Measurements from ENCODE around the gene ATP2B1. TPM values are rescaled to one million over a fixed set of nuclear protein-coding genes. Genes with fewer than 3 reads are reported as not detected.

ATP2B1 gene
- total and polyA plus RNA-seq, 2 of the 13 experiments (the other 11 are each of a cell fraction or from before 2014, with no cell fraction given) = 12.1 to 60.2 TPM

DNA sequence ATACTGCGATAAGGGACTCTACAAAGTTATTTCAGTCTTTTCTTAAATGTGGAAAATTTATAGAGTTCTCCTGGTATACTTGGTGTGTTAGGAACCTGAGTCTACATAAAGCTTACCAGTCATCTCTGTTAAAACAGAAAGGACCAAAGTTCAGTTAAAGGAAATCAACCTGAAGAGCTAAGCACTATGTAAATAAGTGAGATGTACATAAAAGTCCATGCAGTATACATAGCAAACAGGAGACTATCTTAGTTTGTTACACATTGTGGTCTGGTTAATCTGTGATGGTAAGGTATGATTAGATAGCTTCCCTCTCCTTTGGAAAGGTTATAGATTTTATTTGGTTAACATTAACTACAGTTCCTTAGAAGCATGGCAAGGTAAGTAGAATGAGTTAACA is 75.9 kb downstream of the ATP2B1 start (continued):
- TF ChIP-seq, protein P1, sequence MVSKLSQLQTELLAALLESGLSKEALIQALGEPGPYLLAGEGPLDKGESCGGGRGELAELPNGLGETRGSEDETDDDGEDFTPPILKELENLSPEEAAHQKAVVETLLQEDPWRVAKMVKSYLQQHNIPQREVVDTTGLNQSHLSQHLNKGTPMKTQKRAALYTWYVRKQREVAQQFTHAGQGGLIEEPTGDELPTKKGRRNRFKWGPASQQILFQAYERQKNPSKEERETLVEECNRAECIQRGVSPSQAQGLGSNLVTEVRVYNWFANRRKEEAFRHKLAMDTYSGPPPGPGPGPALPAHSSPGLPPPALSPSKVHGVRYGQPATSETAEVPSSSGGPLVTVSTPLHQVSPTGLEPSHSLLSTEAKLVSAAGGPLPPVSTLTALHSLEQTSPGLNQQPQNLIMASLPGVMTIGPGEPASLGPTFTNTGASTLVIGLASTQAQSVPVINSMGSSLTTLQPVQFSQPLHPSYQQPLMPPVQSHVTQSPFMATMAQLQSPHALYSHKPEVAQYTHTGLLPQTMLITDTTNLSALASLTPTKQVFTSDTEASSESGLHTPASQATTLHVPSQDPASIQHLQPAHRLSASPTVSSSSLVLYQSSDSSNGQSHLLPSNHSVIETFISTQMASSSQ (IDR thresholded peaks at IDR 0.05; ENCODE audit: low read depth) = peak; percentile 91
- TF ChIP-seq, protein P1 (CRISPR knock-in tag; IDR thresholded peaks at IDR 0.05; ENCODE audit: borderline replicate concordance) = peak; percentile 95
- no peak for TF ChIP-seq GTF2F1 (IDR thresholded peaks at IDR 0.05; ENCODE audit: low read length)
- no peak for TF ChIP-seq ZNF446 (CRISPR knock-in tag; IDR thresholded peaks at IDR 0.05)
- TF ChIP-seq ZNF598 (CRISPR knock-in tag; IDR thresholded peaks at IDR 0.05; ENCODE audit: borderline replicate concordance) = no peak
- TF ChIP-seq MEIS2 (CRISPR knock-in tag; IDR thresholded peaks at IDR 0.05) = no peak
- 0 out of 2 replicates have a peak, but pooled peaks have one; percentile 44 for TF ChIP-seq KDM3A (CRISPR knock-in tag; IDR thresholded peaks at IDR 0.05; ENCODE audit: low read depth)
- TF ChIP-seq EP300 (IDR thresholded peaks at IDR 0.05; ENCODE audit: low read depth in 2 of 2, low read length in 2 of 2) = peak in 1 of 2 experiments; percentile 99; a peak in 3 of 4 replicates
- peak; percentile 93 for TF ChIP-seq EP300 (CRISPR knock-in tag; IDR thresholded peaks at IDR 0.05; ENCODE audit: borderline replicate concordance)
- no peak for TF ChIP-seq KMT2B (CRISPR knock-in tag; IDR thresholded peaks at IDR 0.05)
- TF ChIP-seq, protein P2, sequence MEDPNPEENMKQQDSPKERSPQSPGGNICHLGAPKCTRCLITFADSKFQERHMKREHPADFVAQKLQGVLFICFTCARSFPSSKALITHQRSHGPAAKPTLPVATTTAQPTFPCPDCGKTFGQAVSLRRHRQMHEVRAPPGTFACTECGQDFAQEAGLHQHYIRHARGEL (CRISPR knock-in tag; IDR thresholded peaks at IDR 0.05) = no peak
- peak; percentile 87 for TF ChIP-seq ONECUT2 (CRISPR knock-in tag; IDR thresholded peaks at IDR 0.05)
- TF ChIP-seq CHD4 (IDR thresholded peaks at IDR 0.05; ENCODE audit: borderline replicate concordance, low read length) = no peak; the same call in 1 of the 2 replicates
- TF ChIP-seq ZNF263 (CRISPR knock-in tag; IDR thresholded peaks at IDR 0.05) = no peak
- TF ChIP-seq FOXP1 (IDR thresholded peaks at IDR 0.05) = peak; percentile 56; the same call in 1 of the 2 replicates
- TF ChIP-seq FOXP1 (CRISPR knock-in tag; IDR thresholded peaks at IDR 0.05) = peak; percentile 94
- TF ChIP-seq PRPF4 (IDR thresholded peaks at IDR 0.05; ENCODE audit: low read depth, low read length, poor library complexity, severe bottlenecking) = no peak
- no peak for TF ChIP-seq ARNT2 (CRISPR knock-in tag; IDR thresholded peaks at IDR 0.05; ENCODE audit: low read depth)
- TF ChIP-seq CREB1 (IDR thresholded peaks at IDR 0.05) = no peak
- TF ChIP-seq CREB1 (CRISPR knock-in tag; IDR thresholded peaks at IDR 0.05) = peak; percentile 82
- TF ChIP-seq, protein P3, sequence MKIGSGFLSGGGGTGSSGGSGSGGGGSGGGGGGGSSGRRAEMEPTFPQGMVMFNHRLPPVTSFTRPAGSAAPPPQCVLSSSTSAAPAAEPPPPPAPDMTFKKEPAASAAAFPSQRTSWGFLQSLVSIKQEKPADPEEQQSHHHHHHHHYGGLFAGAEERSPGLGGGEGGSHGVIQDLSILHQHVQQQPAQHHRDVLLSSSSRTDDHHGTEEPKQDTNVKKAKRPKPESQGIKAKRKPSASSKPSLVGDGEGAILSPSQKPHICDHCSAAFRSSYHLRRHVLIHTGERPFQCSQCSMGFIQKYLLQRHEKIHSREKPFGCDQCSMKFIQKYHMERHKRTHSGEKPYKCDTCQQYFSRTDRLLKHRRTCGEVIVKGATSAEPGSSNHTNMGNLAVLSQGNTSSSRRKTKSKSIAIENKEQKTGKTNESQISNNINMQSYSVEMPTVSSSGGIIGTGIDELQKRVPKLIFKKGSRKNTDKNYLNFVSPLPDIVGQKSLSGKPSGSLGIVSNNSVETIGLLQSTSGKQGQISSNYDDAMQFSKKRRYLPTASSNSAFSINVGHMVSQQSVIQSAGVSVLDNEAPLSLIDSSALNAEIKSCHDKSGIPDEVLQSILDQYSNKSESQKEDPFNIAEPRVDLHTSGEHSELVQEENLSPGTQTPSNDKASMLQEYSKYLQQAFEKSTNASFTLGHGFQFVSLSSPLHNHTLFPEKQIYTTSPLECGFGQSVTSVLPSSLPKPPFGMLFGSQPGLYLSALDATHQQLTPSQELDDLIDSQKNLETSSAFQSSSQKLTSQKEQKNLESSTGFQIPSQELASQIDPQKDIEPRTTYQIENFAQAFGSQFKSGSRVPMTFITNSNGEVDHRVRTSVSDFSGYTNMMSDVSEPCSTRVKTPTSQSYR (CRISPR knock-in tag; IDR thresholded peaks at IDR 0.05; ENCODE audit: borderline replicate concordance) = peak; percentile 43; the same call in 1 of the 2 replicates
- no peak for TF ChIP-seq KAT2B (IDR thresholded peaks at IDR 0.05; ENCODE audit: borderline replicate concordance, low read depth, low read length)
- TF ChIP-seq, protein P4, sequence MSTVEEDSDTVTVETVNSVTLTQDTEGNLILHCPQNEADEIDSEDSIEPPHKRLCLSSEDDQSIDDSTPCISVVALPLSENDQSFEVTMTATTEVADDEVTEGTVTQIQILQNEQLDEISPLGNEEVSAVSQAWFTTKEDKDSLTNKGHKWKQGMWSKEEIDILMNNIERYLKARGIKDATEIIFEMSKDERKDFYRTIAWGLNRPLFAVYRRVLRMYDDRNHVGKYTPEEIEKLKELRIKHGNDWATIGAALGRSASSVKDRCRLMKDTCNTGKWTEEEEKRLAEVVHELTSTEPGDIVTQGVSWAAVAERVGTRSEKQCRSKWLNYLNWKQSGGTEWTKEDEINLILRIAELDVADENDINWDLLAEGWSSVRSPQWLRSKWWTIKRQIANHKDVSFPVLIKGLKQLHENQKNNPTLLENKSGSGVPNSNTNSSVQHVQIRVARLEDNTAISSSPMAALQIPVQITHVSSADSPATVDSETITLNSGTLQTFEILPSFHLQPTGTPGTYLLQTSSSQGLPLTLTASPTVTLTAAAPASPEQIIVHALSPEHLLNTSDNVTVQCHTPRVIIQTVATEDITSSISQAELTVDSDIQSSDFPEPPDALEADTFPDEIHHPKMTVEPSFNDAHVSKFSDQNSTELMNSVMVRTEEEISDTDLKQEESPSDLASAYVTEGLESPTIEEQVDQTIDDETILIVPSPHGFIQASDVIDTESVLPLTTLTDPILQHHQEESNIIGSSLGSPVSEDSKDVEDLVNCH (CRISPR knock-in tag; IDR thresholded peaks at IDR 0.05) = no peak
- peak; percentile 67; the same call in 1 of the 2 replicates for TF ChIP-seq CEBPG (CRISPR knock-in tag; IDR thresholded peaks at IDR 0.05)
